Measurements from ENCODE around the gene AGAP3.

Gene AGAP3

GRCh38 chr7:151124899-151125399 is 38.7 kb downstream of the AGAP3 start:
- ATAC-seq (ENCODE audit: insufficient read depth, low read depth) (no peak), DNase-seq (no peak)
- H3K4me2 ChIP-seq (ENCODE audit: insufficient read depth, low read length): no peak overlapping the region
- H3K9ac ChIP-seq (ENCODE audit: low read depth, low read length): no peak overlapping the region
- H2AFZ ChIP-seq (ENCODE audit: low read depth, low read length): no peak overlapping the region
- no peaks in the 10 kb centered on the region for H3K79me2 ChIP-seq (ENCODE audit: insufficient read depth, low read length)
- H3K4me1 ChIP-seq (ENCODE audit: insufficient read depth, low read length): no peaks in the 10 kb centered on the region
- no peaks in the 10 kb centered on the region for H3K9me3 ChIP-seq (ENCODE audit: insufficient read depth, low read length, severe bottlenecking)
- no peak overlapping the region for H3K4me3 ChIP-seq (ENCODE audit: low read depth in 1 of 2, low read length in 2 of 2)
- H3K36me3 ChIP-seq (ENCODE audit: insufficient read depth, low read length): peaks cover 26% of the 10 kb centered on the region
- H3K27me3 ChIP-seq (ENCODE audit: insufficient read depth, low read length, poor library complexity): no peaks in the 10 kb centered on the region
- H3K27ac ChIP-seq (ENCODE audit: low read length): no peak overlapping the region
- TF ChIP-seq EZH2 (IDR thresholded peaks at IDR 0.05; ENCODE audit: borderline replicate concordance, low read depth, low read length, severe bottlenecking): no peak
- peaks cover 7% of the 10 kb centered on the region for H4K20me1 ChIP-seq (ENCODE audit: insufficient read depth, low read length)

DNA sequence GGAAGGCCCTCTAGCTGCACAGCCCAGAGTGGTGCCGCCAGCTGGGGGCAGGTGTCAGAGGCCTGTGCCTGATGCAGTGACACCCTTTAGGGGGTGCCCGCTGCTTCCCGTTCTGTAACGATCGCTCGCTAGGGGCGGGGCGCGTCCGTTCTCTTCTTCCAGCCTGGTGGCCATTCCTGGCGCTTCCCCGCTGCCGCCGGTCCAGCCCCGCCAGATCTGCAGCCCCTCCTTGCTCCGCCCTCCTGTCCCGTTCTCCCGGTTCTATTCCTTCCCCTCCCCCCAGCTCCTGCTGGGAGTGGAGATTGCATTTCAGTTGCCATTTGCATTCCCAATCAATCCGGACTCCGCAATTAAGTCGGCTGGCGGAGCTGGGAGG is 39.2 kb downstream of the AGAP3 start:
- DNase-seq (no peak), ATAC-seq (ENCODE audit: insufficient read depth, low read depth) (no peak)
- H3K9me3 ChIP-seq (ENCODE audit: insufficient read depth, low read length, severe bottlenecking): no peaks in the 10 kb centered on the region
- H4K20me1 ChIP-seq (ENCODE audit: insufficient read depth, low read length): peaks cover 7% of the 10 kb centered on the region
- H3K79me2 ChIP-seq (ENCODE audit: insufficient read depth, low read length): no peaks in the 10 kb centered on the region
- H3K36me3 ChIP-seq (ENCODE audit: insufficient read depth, low read length): peaks cover 25% of the 10 kb centered on the region
- H3K27ac ChIP-seq (ENCODE audit: low read length): no peak overlapping the region
- no peak overlapping the region for H3K4me3 ChIP-seq (ENCODE audit: low read depth in 1 of 2, low read length in 2 of 2)
- no peak overlapping the region for H3K9ac ChIP-seq (ENCODE audit: low read depth, low read length)
- H3K27me3 ChIP-seq (ENCODE audit: insufficient read depth, low read length, poor library complexity): no peaks in the 10 kb centered on the region
- H3K4me2 ChIP-seq (ENCODE audit: insufficient read depth, low read length): no peak overlapping the region
- TF ChIP-seq, protein P1, sequence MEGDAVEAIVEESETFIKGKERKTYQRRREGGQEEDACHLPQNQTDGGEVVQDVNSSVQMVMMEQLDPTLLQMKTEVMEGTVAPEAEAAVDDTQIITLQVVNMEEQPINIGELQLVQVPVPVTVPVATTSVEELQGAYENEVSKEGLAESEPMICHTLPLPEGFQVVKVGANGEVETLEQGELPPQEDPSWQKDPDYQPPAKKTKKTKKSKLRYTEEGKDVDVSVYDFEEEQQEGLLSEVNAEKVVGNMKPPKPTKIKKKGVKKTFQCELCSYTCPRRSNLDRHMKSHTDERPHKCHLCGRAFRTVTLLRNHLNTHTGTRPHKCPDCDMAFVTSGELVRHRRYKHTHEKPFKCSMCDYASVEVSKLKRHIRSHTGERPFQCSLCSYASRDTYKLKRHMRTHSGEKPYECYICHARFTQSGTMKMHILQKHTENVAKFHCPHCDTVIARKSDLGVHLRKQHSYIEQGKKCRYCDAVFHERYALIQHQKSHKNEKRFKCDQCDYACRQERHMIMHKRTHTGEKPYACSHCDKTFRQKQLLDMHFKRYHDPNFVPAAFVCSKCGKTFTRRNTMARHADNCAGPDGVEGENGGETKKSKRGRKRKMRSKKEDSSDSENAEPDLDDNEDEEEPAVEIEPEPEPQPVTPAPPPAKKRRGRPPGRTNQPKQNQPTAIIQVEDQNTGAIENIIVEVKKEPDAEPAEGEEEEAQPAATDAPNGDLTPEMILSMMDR (IDR thresholded peaks at IDR 0.05; ENCODE audit: borderline replicate concordance, extremely low read depth, low read length, poor library complexity, severe bottlenecking): no peak
- no peak for TF ChIP-seq EZH2 (IDR thresholded peaks at IDR 0.05; ENCODE audit: borderline replicate concordance, low read depth, low read length, severe bottlenecking)
- H3K4me1 ChIP-seq (ENCODE audit: insufficient read depth, low read length): no peaks in the 10 kb centered on the region
- no peak overlapping the region for H2AFZ ChIP-seq (ENCODE audit: low read depth, low read length)

- TF ChIP-seq, protein P1 (IDR thresholded peaks at IDR 0.05; ENCODE audit: borderline replicate concordance, extremely low read depth, low read length, poor library complexity, severe bottlenecking): no peak
- no peak for TF ChIP-seq EZH2 (IDR thresholded peaks at IDR 0.05; ENCODE audit: borderline replicate concordance, low read depth, low read length, severe bottlenecking)
- H3K4me3 ChIP-seq (ENCODE audit: low read depth in 1 of 2, low read length in 2 of 2): no peak overlapping the region
- no peak overlapping the region for H3K9ac ChIP-seq (ENCODE audit: low read depth, low read length)
- no peaks in the 10 kb centered on the region for H3K27me3 ChIP-seq (ENCODE audit: insufficient read depth, low read length, poor library complexity)
- no peak overlapping the region for H3K4me2 ChIP-seq (ENCODE audit: insufficient read depth, low read length)
- H3K4me1 ChIP-seq (ENCODE audit: insufficient read depth, low read length): no peaks in the 10 kb centered on the region
- peaks cover 7% of the 10 kb centered on the region for H4K20me1 ChIP-seq (ENCODE audit: insufficient read depth, low read length)
- DNase-seq: no peak
- H3K36me3 ChIP-seq (ENCODE audit: insufficient read depth, low read length): peaks cover 26% of the 10 kb centered on the region
- H3K27ac ChIP-seq (ENCODE audit: low read length): no peak overlapping the region
- no peak overlapping the region for H2AFZ ChIP-seq (ENCODE audit: low read depth, low read length)
- no peaks in the 10 kb centered on the region for H3K9me3 ChIP-seq (ENCODE audit: insufficient read depth, low read length, severe bottlenecking)
- no peak for ATAC-seq (ENCODE audit: insufficient read depth, low read depth)
- no peaks in the 10 kb centered on the region for H3K79me2 ChIP-seq (ENCODE audit: insufficient read depth, low read length)
These were observed 39.7 kb downstream of the AGAP3 start for GRCh38 chr7:151125846-151126481.

- DNase-seq: no peak
- no peaks in the 10 kb centered on the region for H3K79me2 ChIP-seq (ENCODE audit: insufficient read depth, low read length)
- no peaks in the 10 kb centered on the region for H3K27me3 ChIP-seq (ENCODE audit: insufficient read depth, low read length, poor library complexity)
- no peaks in the 10 kb centered on the region for H3K4me1 ChIP-seq (ENCODE audit: insufficient read depth, low read length)
- no peak for TF ChIP-seq EZH2 (IDR thresholded peaks at IDR 0.05; ENCODE audit: borderline replicate concordance, low read depth, low read length, severe bottlenecking)
- TF ChIP-seq, protein P1 (IDR thresholded peaks at IDR 0.05; ENCODE audit: borderline replicate concordance, extremely low read depth, low read length, poor library complexity, severe bottlenecking): no peak
- no peaks in the 10 kb centered on the region for H3K9me3 ChIP-seq (ENCODE audit: insufficient read depth, low read length, severe bottlenecking)
- H3K4me3 ChIP-seq (ENCODE audit: low read depth in 1 of 2, low read length in 2 of 2): no peak overlapping the region
- H4K20me1 ChIP-seq (ENCODE audit: insufficient read depth, low read length): peaks cover 7% of the 10 kb centered on the region
- H3K27ac ChIP-seq (ENCODE audit: low read length): no peak overlapping the region
- no peak overlapping the region for H3K4me2 ChIP-seq (ENCODE audit: insufficient read depth, low read length)
- no peak overlapping the region for H3K9ac ChIP-seq (ENCODE audit: low read depth, low read length)
- H2AFZ ChIP-seq (ENCODE audit: low read depth, low read length): no peak overlapping the region
- H3K36me3 ChIP-seq (ENCODE audit: insufficient read depth, low read length): peaks cover 31% of the 10 kb centered on the region
- no peak for ATAC-seq (ENCODE audit: insufficient read depth, low read depth)
These were observed 40.3 kb downstream of the AGAP3 start for GRCh38 chr7:151126491-151127137.

All from DND-41 (cell line).